H9 (cell line): ENCODE data around the gene HOXB8. TPM values are rescaled to one million over a fixed set of nuclear protein-coding genes. Genes with fewer than 3 reads are reported as not detected.

ENCODE experiments used
- DNase-seq: peaks from one replicate; pipeline ENCODE4 v3.0.0-alpha.2; 2017
- H2AFZ ChIP-seq: one replicate; pipeline ENCODE4 v1.6.1; 2013; ENCODE audit warnings: mild to moderate bottlenecking, low read length, control low read depth, moderate library complexity
- H2AK5ac ChIP-seq: 2 replicates; pipeline ENCODE4 v1.6.1; 2013; ENCODE audit warnings: low read length, control low read depth, mixed read lengths; ENCODE audit not compliant: insufficient read length
- H2BK120ac ChIP-seq: one replicate; pipeline ENCODE4 v1.6.1; 2013; ENCODE audit warnings: low read depth, mild to moderate bottlenecking, low read length, control low read depth, inconsistent platforms; ENCODE audit not compliant: poor library complexity, severe bottlenecking
- H2BK12ac ChIP-seq: 2 replicates; pipeline ENCODE4 v1.6.1; 2013; ENCODE audit warnings: low read length, control low read depth, mixed read lengths, low read depth; ENCODE audit not compliant: insufficient read length
- H2BK15ac ChIP-seq: 2 replicates; pipeline ENCODE4 v1.6.1; 2013; ENCODE audit warnings: low read depth, low read length, control low read depth
- H2BK20ac ChIP-seq: one replicate; pipeline ENCODE4 v1.6.1; 2013; ENCODE audit warnings: low read depth, mild to moderate bottlenecking, low read length, control low read depth, inconsistent platforms; ENCODE audit not compliant: poor library complexity, severe bottlenecking
- H2BK5ac ChIP-seq: 2 replicates; pipeline ENCODE4 v1.6.1; 2013; ENCODE audit warnings: low read length, control low read depth, mixed read lengths; ENCODE audit not compliant: insufficient read length
- H3K14ac ChIP-seq: 2 replicates; pipeline ENCODE4 v1.6.1; 2013; ENCODE audit warnings: low read length, control low read depth; ENCODE audit not compliant: insufficient read depth
- H3K18ac ChIP-seq: 2 replicates; pipeline ENCODE4 v1.6.1; 2013; ENCODE audit warnings: low read depth, mild to moderate bottlenecking, mixed read lengths, low read length, control low read depth; ENCODE audit not compliant: insufficient read length
- H3K23ac ChIP-seq: 2 replicates; pipeline ENCODE4 v1.6.1; 2013; ENCODE audit warnings: low read length, control low read depth, mixed read lengths, low read depth; ENCODE audit not compliant: insufficient read length
- H3K23me2 ChIP-seq: 2 replicates; pipeline ENCODE4 v1.6.1; 2013; ENCODE audit warnings: low read depth, mild to moderate bottlenecking, mixed read lengths, low read length, control low read depth; ENCODE audit not compliant: insufficient read length, poor library complexity, severe bottlenecking
- H3K27ac ChIP-seq: 2 replicates; pipeline ENCODE4 v1.5.1; 2013; ENCODE audit warnings: low read length, control low read depth, mixed read lengths, low read depth; ENCODE audit not compliant: insufficient read length
- H3K27me3 ChIP-seq: 2 replicates; pipeline ENCODE4 v1.6.1; 2013; ENCODE audit warnings: low read length, control low read depth, inconsistent platforms; ENCODE audit not compliant: insufficient read depth
- H3K4ac ChIP-seq: 2 replicates; pipeline ENCODE4 v1.6.1; 2013; ENCODE audit warnings: low read depth, mild to moderate bottlenecking, control low read depth, inconsistent platforms, low read length, moderate library complexity
- H3K4me1 ChIP-seq: 2 replicates; pipeline ENCODE4 v1.6.1; 2013; ENCODE audit warnings: low read length, control low read depth, inconsistent platforms; ENCODE audit not compliant: insufficient read depth
- H3K4me2 ChIP-seq: 2 replicates; pipeline ENCODE4 v1.6.1; 2013; ENCODE audit warnings: low read length, control low read depth, mixed read lengths; ENCODE audit not compliant: insufficient read length, insufficient read depth
- H3K56ac ChIP-seq: 2 replicates; pipeline ENCODE4 v1.6.1; 2013; ENCODE audit warnings: low read depth, mild to moderate bottlenecking, mixed read lengths, low read length, control low read depth; ENCODE audit not compliant: insufficient read length
- H3K79me1 ChIP-seq: 2 replicates; pipeline ENCODE4 v1.6.1; 2013; ENCODE audit warnings: low read depth, mild to moderate bottlenecking, moderate library complexity, low read length, control low read depth, inconsistent platforms; ENCODE audit not compliant: insufficient read depth, poor library complexity, severe bottlenecking
- H3K79me2 ChIP-seq: 2 replicates; pipeline ENCODE4 v1.6.1; 2013; ENCODE audit warnings: low read length, control low read depth, inconsistent platforms; ENCODE audit not compliant: insufficient read depth
- H3K9ac ChIP-seq: 2 replicates; pipeline ENCODE4 v1.6.1; 2013; ENCODE audit warnings: low read length, control low read depth, mixed read lengths; ENCODE audit not compliant: insufficient read length; ENCODE audit errors: extremely low read depth
- H3K9me3 ChIP-seq: one replicate; pipeline ENCODE4 v1.6.1; 2013; ENCODE audit warnings: low read depth, low read length, inconsistent platforms; ENCODE audit not compliant: control insufficient read depth
- H3T11ph ChIP-seq: one replicate; pipeline ENCODE4 v1.6.1; 2013; ENCODE audit warnings: mild to moderate bottlenecking, low read length, control low read depth, inconsistent platforms
- H4K20me1 ChIP-seq: one replicate; pipeline ENCODE4 v1.6.1; 2013; ENCODE audit not compliant: control insufficient read depth, insufficient read length, insufficient read depth
- H4K5ac ChIP-seq: 2 replicates; pipeline ENCODE4 v1.6.1; 2013; ENCODE audit warnings: low read depth, mild to moderate bottlenecking, mixed read lengths, low read length, control low read depth; ENCODE audit not compliant: insufficient read length
- H4K8ac ChIP-seq: replicated peaks from 2 replicates; pipeline ENCODE4 v1.6.1; 2013; ENCODE audit warnings: low read length, control low read depth, mixed read lengths, low read depth; ENCODE audit not compliant: insufficient read length
- H4K91ac ChIP-seq: 2 replicates; pipeline ENCODE4 v1.6.1; 2013; ENCODE audit warnings: low read depth, mild to moderate bottlenecking, moderate library complexity, mixed read lengths, low read length, control low read depth; ENCODE audit not compliant: insufficient read length
- H3K27ac Mint-ChIP-seq, 3 experiments: 2 replicates in 2 of 3; 3 replicates in 1 of 3; pipeline ENCODE4 v1.8.0; 2020 to 2021; ENCODE audit warnings: mixed read lengths in 3 of 3, mild to moderate bottlenecking in 1 of 3, moderate library complexity in 1 of 3
- H3K27me3 Mint-ChIP-seq: 2 replicates; pipeline ENCODE4 v1.8.0; 2021; ENCODE audit warnings: low read depth, mild to moderate bottlenecking, moderate library complexity, mixed read lengths
- H3K36me3 Mint-ChIP-seq, 3 experiments: 2 replicates in 2 of 3; 3 replicates in 1 of 3; pipeline ENCODE4 v1.8.0; 2020 to 2021; ENCODE audit warnings: low read depth in 3 of 3, mixed read lengths in 3 of 3; ENCODE audit not compliant: insufficient read depth in 1 of 3
- H3K4me1 Mint-ChIP-seq, 2 experiments: 2 replicates each; pipeline ENCODE4 v1.8.0; 2020; ENCODE audit warnings: mixed read lengths in 2 of 2
- H3K4me3 Mint-ChIP-seq, 2 experiments: 2 replicates in 1 of 2; 3 replicates in 1 of 2; pipeline ENCODE4 v1.8.0; 2020 to 2021; ENCODE audit warnings: mild to moderate bottlenecking in 2 of 2, mixed read lengths in 2 of 2, moderate library complexity in 1 of 2
- H3K9me3 Mint-ChIP-seq, 2 experiments: 2 replicates in 1 of 2; 3 replicates in 1 of 2; pipeline ENCODE4 v1.8.0; 2020; ENCODE audit warnings: mild to moderate bottlenecking in 2 of 2, mixed read lengths in 2 of 2, moderate library complexity in 1 of 2
- CTCF ChIP-seq: fragments of 200-600 bp; sonication (generic); conservative IDR thresholded peaks from 3 replicates; pipeline ENCODE4 v1.8.0; 2021; ENCODE audit warnings: antibody characterized with exemption, mild to moderate bottlenecking
- WGBS: extraction: QIAGEN DNeasy Blood & Tissue Kit; methylation state at CpG from one replicate; pipeline ENCODE4 v1.1.7; 2013; ENCODE audit warnings: missing lambda C conversion rate, low lambda C conversion rate, mixed read lengths; ENCODE audit not compliant: insufficient read length; ENCODE audit errors: extremely low coverage; 5-methylcytosine and 5-hydroxymethylcytosine counted together
- total RNA-seq: library from RNA; stranded (reverse); gene quantifications from 2 replicates; pipeline ENCODE4 v1.2.1, GENCODE V29; 2021

Gene HOXB8
- total RNA-seq, 1 experiment from 2014 or later = not detected

- H3K4me1 ChIP-seq = no peaks in the 10 kb centered on the region; the same call in 1 of the 2 replicates
- no peak overlapping the region for H2BK12ac ChIP-seq
- H3K27me3 Mint-ChIP-seq = peaks cover 100% of the 10 kb centered on the region
- H4K8ac ChIP-seq = no peak overlapping the region
- peaks cover 0 to 2% (median 0%) of the 10 kb centered on the region in 3 experiments; a peak in 1 of 7 replicates for H3K36me3 Mint-ChIP-seq
- no peak overlapping the region for H2BK15ac ChIP-seq
- H3K27me3 ChIP-seq = peaks cover 99% of the 10 kb centered on the region
- H3K9me3 Mint-ChIP-seq = peaks cover 3 to 18% of the 10 kb centered on the region in 2 experiments; a peak in 4 of 5 replicates
- H2BK5ac ChIP-seq = no peak overlapping the region
- H3K9me3 ChIP-seq = no peaks in the 10 kb centered on the region
- H3K4me1 Mint-ChIP-seq = peaks cover 7 to 12% of the 10 kb centered on the region in 2 experiments
- peaks cover 5% of the 10 kb centered on the region for H3K23me2 ChIP-seq
- H3K23ac ChIP-seq = no peak overlapping the region
- no peaks in the 10 kb centered on the region for H4K20me1 ChIP-seq
- H4K91ac ChIP-seq = no peak overlapping the region
- H3K4me3 Mint-ChIP-seq = peak overlapping the region; percentile 25 to 77
- no peak overlapping the region for H2AFZ ChIP-seq
- no peak overlapping the region for H3K27ac Mint-ChIP-seq
- no peak overlapping the region for H3K9ac ChIP-seq
- no peak for TF ChIP-seq CTCF
- H3K4me2 ChIP-seq = no peak overlapping the region
- H3K79me1 ChIP-seq = no peaks in the 10 kb centered on the region
- no peaks in the 10 kb centered on the region for H3K79me2 ChIP-seq
- no peak overlapping the region for H3K18ac ChIP-seq
- no peak overlapping the region for H2BK120ac ChIP-seq
- H3K56ac ChIP-seq = no peak overlapping the region
- no peak overlapping the region for H3T11ph ChIP-seq
- H2BK20ac ChIP-seq = no peak overlapping the region
- no peak overlapping the region for H3K27ac ChIP-seq
- no peak overlapping the region for H2AK5ac ChIP-seq
- DNase-seq = peak; percentile 75
- H3K4ac ChIP-seq = no peak overlapping the region
- no peak overlapping the region for H4K5ac ChIP-seq
- no CpG with 5 or more reads among the region's 69 CpGs for WGBS
- no peak overlapping the region for H3K14ac ChIP-seq
Observed at GRCh38 chr17:48625495-48626244, 10.6 kb upstream of the HOXB8 start.
